ENCODE data around the gene TRMT13.

The TRMT13 gene, protein sequence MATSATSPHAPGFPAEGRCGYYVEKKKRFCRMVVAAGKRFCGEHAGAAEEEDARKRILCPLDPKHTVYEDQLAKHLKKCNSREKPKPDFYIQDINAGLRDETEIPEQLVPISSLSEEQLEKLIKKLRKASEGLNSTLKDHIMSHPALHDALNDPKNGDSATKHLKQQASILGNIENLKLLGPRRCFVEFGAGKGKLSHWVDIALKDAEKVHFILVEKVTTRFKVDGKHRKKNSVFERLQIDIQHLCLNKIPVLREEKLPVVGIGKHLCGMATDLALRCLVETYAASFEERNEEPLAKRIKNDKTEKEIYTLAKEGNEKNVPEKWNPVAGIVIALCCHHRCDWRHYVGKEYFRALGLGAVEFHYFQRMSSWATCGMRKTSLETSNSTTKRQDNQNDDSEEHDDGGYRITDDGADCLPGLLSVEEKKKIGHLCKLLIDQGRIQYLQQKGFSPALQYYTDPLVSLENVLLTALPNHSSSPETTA

DNA sequence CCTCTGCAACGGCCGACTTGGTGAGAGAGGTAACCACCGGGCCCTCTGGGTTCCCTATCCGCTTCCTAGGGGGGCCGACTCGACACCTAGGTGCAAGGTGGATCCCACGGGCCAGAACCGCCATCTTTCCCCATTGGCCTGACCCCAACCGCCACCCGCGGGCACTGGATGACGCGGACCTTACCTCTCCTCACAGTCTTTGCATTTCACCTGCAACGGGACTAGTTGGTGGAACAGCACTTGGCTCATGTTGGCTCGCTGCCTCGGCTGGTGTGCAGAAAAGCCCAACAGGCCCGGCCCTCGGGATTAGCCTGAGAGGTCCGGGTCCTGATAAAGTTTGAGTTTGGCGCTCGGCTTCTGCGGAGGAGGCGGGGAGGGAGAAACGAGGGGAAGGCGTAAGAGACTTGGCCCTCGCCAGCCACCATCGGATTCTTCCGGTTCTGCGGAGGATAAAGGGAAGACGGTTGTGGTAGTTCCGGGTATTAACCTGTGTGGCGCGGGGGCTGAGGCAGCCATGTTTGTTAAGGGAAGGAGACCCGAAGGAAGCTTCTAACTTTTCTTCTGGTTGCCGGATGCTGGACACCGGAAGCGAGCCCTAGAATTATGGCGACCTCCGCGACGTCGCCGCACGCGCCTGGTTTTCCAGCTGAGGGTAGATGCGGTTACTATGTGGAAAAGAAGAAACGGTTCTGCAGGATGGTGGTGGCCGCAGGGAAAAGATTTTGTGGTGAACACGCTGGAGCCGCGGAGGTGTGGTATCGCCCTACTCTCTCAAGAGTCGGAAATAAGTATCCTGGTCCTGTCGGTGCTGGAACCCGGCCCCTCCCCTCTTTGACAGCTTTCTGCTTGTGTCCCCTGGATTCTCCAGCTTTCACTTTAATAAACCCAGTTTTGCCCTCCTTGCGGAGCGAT lies at the start of gene TRMT13, which contains the start of gene SASS6:
Gene TRMT13 (plus strand): TSS at position 598 of the 912 bp plus-strand sequence. CDS start 6 bp downstream, at position 604.
Gene SASS6 (minus strand): TSS at position 365 of the 912 bp plus-strand sequence. CDS start 116 bp downstream, at position 249.
- DNase-seq (ENCODE audit: low read depth), result peak; percentile 99

DNA sequence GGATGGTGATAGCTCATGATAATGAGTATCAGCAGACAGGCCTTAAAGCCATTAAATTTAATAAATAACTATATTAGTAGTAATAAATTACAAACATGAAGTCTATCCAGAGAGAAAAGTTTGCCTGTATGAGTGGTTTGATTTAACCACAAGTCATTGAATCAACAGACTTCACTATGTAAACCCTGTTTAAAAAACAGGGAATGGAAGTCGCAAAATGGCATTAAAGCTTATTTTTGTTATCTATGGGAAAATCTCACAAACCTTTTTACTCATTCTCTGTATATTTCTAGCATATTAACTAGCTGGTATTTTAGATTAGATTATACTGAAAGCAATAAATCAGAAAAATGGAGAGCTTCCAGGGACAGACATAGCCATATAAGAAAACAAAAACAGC lies 45.6 kb upstream of the TRMT13 start:
- peak; percentile 78 for DNase-seq (ENCODE audit: low read depth)

DNA sequence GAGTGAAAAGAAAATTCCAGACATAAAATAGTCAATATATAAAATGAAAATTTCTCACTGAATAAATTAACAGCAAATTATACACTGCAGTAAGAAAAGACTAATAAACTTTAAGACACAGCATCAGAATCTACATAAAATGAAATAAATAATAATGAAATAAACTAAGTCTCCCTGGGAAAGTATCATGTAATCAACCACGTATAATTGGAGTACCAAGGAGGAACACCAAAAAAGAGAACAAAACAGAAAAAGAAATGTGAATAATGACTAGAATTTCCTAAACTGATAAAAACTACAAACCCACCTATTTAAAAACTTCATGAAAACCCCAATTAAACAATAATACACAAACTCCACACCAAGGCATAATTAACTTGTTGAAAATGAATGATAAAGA lies 43.9 kb upstream of the TRMT13 start:
- no peak for DNase-seq (ENCODE audit: low read depth)

DNA sequence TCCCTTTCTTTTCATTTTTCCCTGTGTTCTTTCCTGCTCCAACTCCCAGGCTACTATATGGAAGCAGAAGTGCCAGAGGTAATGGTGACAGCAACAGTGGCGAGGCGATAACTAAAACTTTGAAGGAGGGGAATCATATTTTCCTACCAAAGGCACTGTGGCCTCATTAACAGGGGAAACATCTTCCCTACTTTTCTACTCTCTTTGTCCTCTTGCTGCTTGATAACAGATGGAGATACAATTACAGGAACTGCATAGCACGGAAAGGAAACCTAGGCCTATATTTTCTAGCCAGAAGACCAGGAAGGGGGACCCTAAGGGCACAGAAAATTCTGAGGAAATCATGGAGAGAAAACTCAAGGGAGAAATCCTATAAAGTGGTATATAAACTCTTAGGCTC lies 42.5 kb upstream of the TRMT13 start:
- no peak for DNase-seq (ENCODE audit: low read depth)

DNA sequence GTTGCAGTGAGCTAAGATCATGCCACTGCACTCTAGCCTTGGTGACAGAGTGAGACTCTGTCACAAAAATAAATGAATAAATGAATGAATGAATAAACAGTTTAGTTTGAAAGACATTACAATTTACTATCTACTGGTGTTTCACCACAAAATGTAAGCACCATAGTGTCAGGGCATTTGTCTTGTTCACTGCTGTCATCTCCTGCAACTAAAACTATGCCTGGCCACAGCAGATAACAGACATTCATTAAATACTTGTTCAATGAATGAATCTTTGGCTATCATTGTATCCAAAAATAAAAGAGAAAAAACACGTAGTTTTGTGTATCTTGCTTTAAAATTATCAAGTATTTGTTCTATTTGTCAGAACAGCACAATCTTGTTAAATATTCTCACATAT lies 32.8 kb upstream of the TRMT13 start:
- DNase-seq (ENCODE audit: low read depth), result peak; percentile 92

DNA sequence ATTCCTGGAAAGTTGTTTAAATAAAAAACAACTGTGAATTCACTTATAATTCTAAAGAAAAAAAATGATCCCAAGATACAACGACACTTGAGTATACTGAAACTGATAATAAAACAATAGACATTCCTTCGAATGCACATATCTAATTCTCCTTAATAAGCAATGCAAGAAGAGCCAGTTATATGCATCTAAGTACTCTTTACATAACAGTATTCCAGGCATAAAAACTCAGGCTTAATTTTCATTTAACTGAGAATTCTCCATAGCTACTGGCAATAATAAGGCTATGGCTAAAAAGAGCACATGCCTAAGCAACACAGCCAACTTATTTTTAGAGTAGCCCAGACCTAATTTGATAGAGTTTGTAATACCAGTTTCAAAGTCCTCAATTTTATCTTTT lies 31.4 kb upstream of the TRMT13 start:
- no peak for DNase-seq (ENCODE audit: low read depth)

DNA sequence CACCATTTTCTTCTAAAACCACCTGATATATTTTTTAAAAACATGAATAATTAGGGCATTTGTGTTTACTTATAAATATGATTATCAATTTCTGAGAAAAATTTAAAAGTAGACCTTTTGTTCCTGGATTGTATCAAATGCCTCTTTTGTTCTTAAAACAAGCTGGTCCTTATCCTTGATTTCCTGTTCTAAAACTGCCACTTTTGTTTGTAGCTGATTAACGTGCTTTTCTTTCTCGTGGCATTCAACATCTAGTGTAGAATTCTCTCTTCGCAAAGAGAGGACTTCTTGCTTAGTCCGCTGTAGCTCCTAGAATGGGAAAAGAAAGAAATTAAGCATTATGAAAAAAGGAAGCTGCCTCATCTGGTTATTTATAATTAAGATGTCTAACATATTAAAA lies 25.3 kb upstream of the TRMT13 start:
- DNase-seq (ENCODE audit: low read depth), result no peak

DNA sequence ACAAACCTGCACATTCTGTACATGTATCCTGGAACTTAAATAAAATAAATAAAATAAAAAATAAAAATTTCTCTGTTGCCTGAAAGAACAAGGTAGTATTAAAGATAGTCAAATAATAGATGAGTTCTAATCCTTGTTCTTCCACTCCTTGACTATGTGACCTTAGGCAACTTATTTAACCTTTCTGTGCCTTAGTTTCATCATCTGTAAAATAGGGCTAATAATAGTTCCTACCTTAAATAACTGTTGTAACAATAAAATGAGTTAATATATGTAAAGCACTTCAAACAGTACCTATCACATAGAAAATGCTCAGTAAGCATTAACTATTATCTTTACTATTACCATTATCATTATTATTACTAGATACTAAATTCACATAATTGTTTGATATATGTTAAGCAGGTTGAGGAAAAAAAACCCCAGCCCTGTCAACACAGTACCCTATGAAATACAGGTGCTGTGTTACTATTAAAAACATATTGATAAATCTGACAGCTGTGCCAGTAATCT lies 23.4 kb upstream of the TRMT13 start:
- no peak for DNase-seq (ENCODE audit: low read depth)

DNA sequence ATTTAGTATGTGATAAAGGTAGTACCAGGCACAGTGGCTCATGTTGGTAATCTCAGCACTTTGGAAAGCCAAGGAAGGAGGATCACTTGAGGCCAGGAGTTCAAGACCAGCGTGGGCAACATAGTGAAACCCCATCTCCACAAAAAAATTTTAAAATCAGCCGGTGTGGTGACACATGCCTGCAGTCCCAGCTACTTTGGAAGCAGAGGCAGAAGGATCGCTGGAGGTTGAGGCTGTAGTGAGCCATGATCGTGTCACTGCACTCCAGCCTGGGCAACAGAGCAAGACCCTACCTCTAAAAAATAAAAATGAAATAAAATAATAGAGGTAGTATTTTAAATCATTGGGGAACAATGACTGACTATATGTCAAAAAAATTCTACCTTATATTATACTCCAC lies 17.4 kb upstream of the TRMT13 start:
- DNase-seq (ENCODE audit: low read depth), result no peak

DNA sequence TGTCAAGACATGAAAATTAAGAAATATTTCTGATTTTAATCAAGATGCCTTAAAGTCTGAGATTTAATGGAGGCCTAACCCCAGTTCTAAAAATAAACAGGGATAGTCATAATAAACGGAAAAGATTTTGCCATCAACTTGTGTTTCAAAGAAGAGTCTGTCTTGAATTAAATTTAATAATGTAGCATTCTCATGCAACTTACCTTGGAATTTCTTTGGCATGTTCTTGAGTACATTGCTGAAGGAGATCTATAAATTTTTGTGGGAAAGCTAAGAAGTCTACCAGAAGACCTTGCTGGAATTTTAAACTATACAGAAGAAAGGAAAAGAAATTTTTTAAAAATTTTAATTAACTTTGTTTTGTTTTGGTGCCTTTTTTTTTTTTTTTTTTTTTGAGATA lies 10.8 kb upstream of the TRMT13 start:
- DNase-seq (ENCODE audit: low read depth), result no peak

DNA sequence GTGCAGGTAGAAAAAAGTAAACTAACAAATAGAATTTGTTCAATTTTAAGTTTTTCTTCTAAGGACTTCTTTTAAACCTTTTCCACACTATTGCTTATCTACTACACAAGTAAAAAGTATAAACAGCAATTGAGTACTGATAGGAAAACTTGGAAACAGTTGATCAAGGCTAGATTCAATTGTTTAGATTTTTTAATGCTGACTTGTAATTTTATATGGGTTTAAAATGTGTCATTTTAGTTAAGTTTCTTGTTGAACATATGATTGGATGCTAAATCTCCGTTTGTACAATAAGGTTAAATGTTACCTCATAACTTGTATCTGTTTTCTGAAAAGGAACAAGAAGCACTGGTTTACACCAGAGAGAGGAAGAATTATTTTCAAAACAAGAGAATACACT lies 5.7 kb upstream of the TRMT13 start:
- no peak for DNase-seq (ENCODE audit: low read depth)

DNA sequence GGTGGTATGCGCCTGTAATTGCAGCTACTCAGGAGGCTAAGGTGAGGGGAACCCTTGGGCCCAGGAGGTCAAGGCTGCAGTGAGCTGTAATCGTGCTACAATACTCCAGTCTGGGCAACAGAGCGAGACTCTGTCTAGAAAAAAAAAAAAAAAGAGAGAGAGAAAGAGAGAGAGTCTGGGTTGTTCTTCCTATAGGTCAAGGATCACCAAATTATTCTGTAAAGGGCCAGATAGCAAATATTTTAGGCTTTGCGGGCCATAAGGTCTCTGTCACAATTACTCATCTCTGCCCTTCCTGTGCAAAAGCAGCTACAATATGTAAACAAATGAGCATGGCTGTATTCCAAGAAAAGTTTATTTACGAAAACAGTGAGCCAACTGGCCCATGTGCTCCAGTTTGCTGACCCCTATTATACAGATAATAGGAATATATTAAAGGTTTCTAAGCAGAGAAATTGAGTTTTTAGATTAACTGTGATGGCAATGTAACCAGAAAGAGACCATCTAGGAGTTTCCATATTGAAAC lies 2.3 kb upstream of the TRMT13 start:
- DNase-seq (ENCODE audit: low read depth), result peak; percentile 61

DNA sequence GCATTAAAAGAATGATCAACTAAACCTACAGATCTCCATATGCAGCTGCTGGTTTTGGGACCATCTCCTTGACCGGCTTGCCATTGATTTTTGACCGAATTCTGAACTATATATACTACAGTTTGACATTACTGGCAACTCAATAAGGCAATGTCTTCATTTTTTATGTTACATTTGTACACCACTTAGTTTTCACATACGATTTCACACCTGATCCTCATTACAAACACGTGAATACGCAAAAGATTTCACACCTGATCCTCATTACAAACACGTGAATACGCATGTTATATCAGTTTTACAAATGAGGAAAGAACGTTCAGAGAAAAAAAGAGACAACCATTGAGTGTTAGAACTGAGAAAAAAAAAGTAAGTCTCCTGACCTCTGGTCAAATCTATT lies 1.3 kb upstream of the TRMT13 start:
- no peak for DNase-seq (ENCODE audit: low read depth)

DNA sequence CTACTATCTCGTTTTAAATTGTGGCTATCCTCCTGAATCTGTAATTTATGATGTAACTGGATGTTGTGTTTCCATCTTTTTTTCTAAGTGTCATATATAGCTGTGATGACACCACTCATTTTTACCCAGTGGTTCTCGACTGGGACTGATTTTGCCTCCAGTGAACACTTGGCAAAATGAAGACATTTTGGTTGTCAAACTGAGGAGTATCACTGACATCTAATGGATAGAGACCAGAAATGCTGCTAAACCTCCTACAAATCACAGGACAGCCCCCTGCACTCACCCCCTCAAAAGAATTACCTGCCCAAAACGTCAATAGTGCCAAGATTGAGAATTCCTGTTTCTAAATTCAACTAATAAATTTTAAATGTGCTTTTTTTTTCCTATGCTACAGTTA lies 1.9 kb downstream of the TRMT13 start:
- DNase-seq (ENCODE audit: low read depth), result peak; percentile 9

DNA sequence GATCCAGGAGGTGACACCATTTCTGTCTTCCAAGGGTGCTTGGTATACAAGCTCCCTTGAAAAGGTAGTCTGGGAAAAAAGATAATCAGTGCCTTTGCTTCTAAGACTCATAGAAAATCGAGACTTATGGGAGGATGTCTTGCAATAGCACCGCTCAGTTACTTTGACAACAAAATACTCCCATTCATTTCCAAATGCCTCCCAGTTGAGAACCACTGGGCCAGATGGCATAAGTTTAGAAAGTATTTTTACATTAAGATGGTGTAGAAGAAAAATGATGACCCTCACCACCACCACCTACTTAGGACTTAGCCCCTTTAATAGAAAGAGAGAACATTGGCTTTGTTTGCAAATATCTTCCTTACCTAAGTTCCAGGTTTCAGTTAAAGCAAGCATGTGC lies 4.6 kb downstream of the TRMT13 start:
- no peak for DNase-seq (ENCODE audit: low read depth)

DNA sequence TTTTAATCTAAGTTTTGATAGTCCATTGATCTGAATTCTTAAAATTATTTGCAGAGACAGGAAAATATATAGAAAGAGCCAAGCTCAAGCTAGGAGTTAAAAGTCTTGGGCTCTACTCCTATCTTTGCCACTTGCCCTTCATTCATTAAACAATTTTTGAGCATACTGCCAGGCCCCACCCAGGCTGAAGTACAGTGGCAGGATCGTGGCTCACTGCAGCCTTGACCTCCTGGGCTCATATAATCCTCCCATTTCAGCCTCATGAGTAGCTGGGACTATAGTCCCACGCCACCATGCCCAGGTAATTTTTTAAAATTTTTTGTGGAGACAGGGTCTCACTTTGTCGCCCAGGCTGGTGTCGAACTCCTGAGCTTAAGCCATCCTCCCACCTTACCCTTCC lies 8.2 kb downstream of the TRMT13 start:
- DNase-seq (ENCODE audit: low read depth), result no peak

DNA sequence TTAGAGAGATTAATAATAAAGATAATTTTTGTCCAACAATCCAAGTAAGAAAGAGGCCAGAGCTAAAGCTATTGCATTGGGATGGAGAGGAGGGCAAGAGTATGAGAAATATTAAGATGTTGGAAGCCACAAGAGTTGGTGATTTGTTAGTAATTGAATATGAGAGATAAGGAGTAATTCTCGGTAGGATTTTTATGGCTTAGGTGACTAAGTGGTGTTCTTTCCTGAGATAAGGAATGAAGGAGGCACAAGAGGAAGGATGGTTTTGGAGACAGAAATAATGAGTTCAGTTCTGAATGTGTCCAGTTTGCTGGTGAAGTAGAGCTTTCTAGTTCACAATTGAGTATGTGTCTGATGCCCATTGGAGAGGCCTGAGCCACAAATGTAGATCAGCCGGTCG lies 9.4 kb downstream of the TRMT13 start:
- DNase-seq (ENCODE audit: low read depth), result peak; percentile 20

DNA sequence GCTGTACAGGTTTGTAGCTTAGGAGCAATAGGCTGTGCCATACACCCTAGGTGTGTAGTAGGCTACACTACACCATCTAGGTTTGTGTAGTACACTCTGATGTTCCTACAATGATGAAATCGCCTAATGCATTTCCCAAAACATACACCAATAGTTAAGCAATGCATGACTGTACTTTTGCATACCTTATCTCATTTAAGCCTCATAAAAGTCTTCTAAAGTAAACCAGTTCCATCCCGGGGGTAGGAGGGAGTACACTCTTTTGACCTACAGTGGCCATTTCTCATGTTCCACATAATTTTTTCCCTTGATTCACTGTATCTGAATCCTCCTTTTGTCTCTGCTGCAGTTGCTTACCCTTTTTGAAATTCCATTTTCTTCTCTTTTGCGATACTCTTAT lies 12.2 kb downstream of the TRMT13 start:
- peak; percentile 79 for DNase-seq (ENCODE audit: low read depth)

DNA sequence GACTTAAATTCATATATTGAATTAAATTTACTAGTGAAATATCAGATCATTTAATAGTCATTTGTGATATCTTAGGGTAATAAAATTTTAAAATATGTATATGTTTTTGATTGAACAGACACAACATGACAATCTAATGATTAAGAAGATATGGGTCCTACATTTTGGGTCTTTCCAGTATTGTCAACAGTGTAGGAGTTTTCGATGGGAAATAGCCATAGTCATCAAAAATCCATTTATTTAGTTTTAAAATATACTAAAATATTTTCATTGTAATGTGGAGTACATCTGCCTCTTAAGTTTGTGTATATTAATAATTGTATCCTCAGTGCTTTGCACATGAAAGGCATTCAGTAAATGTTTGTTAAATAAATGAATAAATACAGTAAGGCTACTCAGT lies 14.0 kb downstream of the TRMT13 start:
- no peak for DNase-seq (ENCODE audit: low read depth)

DNA sequence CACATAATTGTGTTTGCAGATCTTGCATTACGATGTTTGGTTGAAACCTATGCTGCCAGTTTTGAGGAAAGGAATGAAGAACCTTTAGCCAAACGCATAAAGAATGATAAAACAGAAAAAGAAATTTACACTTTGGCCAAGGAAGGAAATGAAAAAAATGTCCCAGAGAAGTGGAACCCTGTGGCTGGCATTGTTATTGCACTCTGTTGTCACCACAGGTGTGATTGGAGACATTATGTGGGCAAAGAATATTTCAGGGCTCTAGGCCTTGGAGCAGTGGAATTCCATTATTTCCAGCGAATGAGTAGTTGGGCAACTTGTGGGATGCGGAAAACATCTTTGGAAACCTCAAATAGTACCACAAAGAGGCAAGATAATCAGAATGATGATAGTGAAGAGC lies 14.9 kb downstream of the TRMT13 start:
- peak; percentile 29 for DNase-seq (ENCODE audit: low read depth)

DNA sequence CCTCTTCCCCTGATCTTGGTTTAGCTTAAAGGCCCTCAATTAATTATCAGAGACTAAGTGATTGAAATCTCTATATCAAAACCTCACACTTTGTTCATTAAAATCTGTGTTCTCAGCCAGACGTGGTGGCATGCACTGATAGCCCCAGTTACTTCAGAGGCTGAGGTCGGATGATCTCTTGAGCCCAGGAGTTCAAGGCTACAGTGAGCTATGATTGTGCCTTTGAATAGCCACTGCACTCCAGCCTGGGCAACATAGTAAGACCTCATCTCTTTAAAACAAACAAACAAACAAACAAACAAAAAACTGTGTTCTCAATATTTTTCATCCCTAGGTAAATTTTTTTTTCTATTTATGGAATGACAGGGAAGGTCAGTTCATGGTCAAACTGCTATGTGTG lies 18.7 kb downstream of the TRMT13 start:
- DNase-seq (ENCODE audit: low read depth), result no peak

DNA sequence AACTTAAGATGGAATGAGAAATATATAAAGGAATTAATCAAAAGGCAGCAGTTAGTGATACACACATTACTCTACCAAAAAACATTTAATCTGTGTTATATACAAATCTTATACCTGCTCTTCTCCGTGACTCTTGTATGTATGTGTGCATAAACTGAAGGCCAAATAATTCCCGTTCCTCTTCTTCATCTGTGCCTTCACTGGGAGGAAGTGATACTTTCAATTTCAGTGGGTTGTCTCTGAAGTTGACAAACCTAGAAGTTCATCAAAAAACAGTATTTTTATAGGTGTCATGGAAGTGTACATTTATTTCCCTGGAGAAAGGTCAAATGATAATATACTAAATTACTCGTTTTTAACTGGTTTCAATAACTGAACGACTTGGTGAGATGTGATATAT lies 19.3 kb downstream of the TRMT13 start:
- DNase-seq (ENCODE audit: low read depth), result no peak
